SK-N-SH (cell line): ENCODE results near the gene FAM171A2. TPM values are rescaled to one million over a fixed set of nuclear protein-coding genes. Genes with fewer than 3 reads are reported as not detected.

ENCODE experiments used
- CTCF ChIA-PET: fragments of 300-600, 350-600 bp; formaldehyde crosslinking; extraction: SDS; loops from one replicate; lab custom pipeline; 2021; lab: Yijun Ruan, JAX
- POLR2A ChIA-PET: fragments of 350-600 bp; sonication (Branson Sonifier 250); formaldehyde crosslinking; extraction: SDS; loops from one replicate; lab custom pipeline; 2020; ENCODE audit warnings: antibody characterized with exemption, inconsistent platforms; lab: Yijun Ruan, JAX
- DNase-seq: peaks from one replicate; pipeline ENCODE4 v3.0.0; 2012
- H2AFZ ChIP-seq: fragments of 200-600 bp; sonication (generic); 2 replicates; pipeline ENCODE4 v1.8.1; 2016; ENCODE audit warnings: antibody characterized with exemption, mild to moderate bottlenecking, low read depth
- H3F3A ChIP-seq: fragments of 200-600 bp; sonication (generic); replicated peaks from 2 replicates; pipeline ENCODE3; 2016; ENCODE audit warnings: antibody characterized with exemption, mild to moderate bottlenecking; ENCODE audit not compliant: insufficient read depth
- H3K27ac ChIP-seq, 2 experiments: fragments of 200-500 bp in 1 of 2; fragments of 200-600 bp in 1 of 2; sonication (Bioruptor generic) in 1 of 2; sonication (generic), shearing (Covaris generic) in 1 of 2; 2 replicates each; pipeline versions ENCODE4 v1.5.1 to v1.6.1; 2014 to 2016; ENCODE audit warnings: low read depth in 2 of 2, inconsistent platforms in 1 of 2, low read length in 1 of 2, mild to moderate bottlenecking in 1 of 2, mixed read lengths in 1 of 2
- H3K27me3 ChIP-seq: fragments of 200-600 bp; sonication (generic), shearing (Covaris generic); 2 replicates; pipeline ENCODE4 v1.6.1; 2016; ENCODE audit warnings: mixed run types; ENCODE audit not compliant: insufficient read depth
- H3K36me3 ChIP-seq, 2 experiments: fragments of 200-500 bp in 1 of 2; fragments of 200-600 bp in 1 of 2; sonication (Bioruptor generic) in 1 of 2; sonication (generic) in 1 of 2; replicated peaks in 1 of 2; 2 replicates each; pipeline versions ENCODE3 to v1.5.1; 2014 to 2016; ENCODE audit warnings: low read length in 1 of 2, mild to moderate bottlenecking in 1 of 2; ENCODE audit not compliant: insufficient read depth in 2 of 2, control insufficient read depth in 1 of 2
- H3K4me1 ChIP-seq, 2 experiments: fragments of 200-500 bp in 1 of 2; fragments of 200-600 bp in 1 of 2; sonication (Bioruptor generic) in 1 of 2; sonication (generic), shearing (Covaris generic) in 1 of 2; 2 replicates each; pipeline versions ENCODE4 v1.5.1 to v1.6.1; 2014 to 2016; ENCODE audit warnings: low read depth in 1 of 2, low read length in 1 of 2, mixed run types in 1 of 2; ENCODE audit not compliant: insufficient read depth in 2 of 2, control insufficient read depth in 1 of 2
- H3K4me2 ChIP-seq: fragments of 200-600 bp; sonication (generic), shearing (Covaris generic); 2 replicates; pipeline ENCODE4 v1.6.1; 2017; ENCODE audit warnings: mixed run types
- H3K4me3 ChIP-seq, 2 experiments: fragments of 200-500 bp in 1 of 2; fragments of 200-600 bp in 1 of 2; sonication (Bioruptor generic) in 1 of 2; sonication (generic), shearing (Covaris generic) in 1 of 2; 2 replicates each; pipeline versions ENCODE4 v1.5.1 to v1.8.1; 2014 to 2016; ENCODE audit warnings: low read depth in 2 of 2, inconsistent platforms in 1 of 2, low read length in 1 of 2, mild to moderate bottlenecking in 1 of 2, mixed read lengths in 1 of 2, moderate library complexity in 1 of 2
- H3K79me2 ChIP-seq: fragments of 200-600 bp; sonication (generic); 2 replicates; pipeline ENCODE4 v1.8.1; 2017; ENCODE audit warnings: mild to moderate bottlenecking; ENCODE audit not compliant: insufficient read depth
- H3K9ac ChIP-seq: fragments of 200-600 bp; sonication (generic); 2 replicates; pipeline ENCODE4 v1.6.1; 2017; ENCODE audit warnings: mixed run types
- H3K9me2 ChIP-seq: fragments of 200-600 bp; sonication (generic); 2 replicates; pipeline ENCODE4 v1.6.1; 2017; ENCODE audit warnings: mixed run types
- H3K9me3 ChIP-seq: fragments of 200-600 bp; sonication (generic); 2 replicates; pipeline ENCODE4 v1.6.1; 2017; ENCODE audit warnings: mixed run types, mild to moderate bottlenecking, moderate library complexity
- H4K20me1 ChIP-seq: fragments of 200-600 bp; sonication (generic); 2 replicates; pipeline ENCODE4 v1.6.1; 2017; ENCODE audit warnings: mild to moderate bottlenecking, mixed run types; ENCODE audit not compliant: insufficient read depth
- CTCF ChIP-seq: fragments of 200-600 bp; sonication (generic); IDR thresholded peaks from 2 replicates; pipeline ENCODE4 v1.6.1; 2017; ENCODE audit warnings: antibody characterized with exemption, mild to moderate bottlenecking, moderate library complexity
- FOXJ3 ChIP-seq: sonication (generic); formaldehyde crosslinking; IDR thresholded peaks from 2 replicates; pipeline ENCODE4 v1.5.1; 2020; ENCODE audit warnings: mild to moderate bottlenecking, missing genetic modification reagents
- FOXM1 ChIP-seq: IDR thresholded peaks from 2 replicates; pipeline ENCODE4 v1.4.0; 2012; ENCODE audit warnings: low read depth, mild to moderate bottlenecking
- GATA2 ChIP-seq: sonication (generic); formaldehyde crosslinking; IDR thresholded peaks from 2 replicates; pipeline ENCODE4 v1.5.0; 2020; ENCODE audit warnings: mild to moderate bottlenecking, missing genetic modification reagents
- JUND ChIP-seq: IDR thresholded peaks from 2 replicates; pipeline ENCODE4 v1.4.0; 2012
- NRF1 ChIP-seq: IDR thresholded peaks from 2 replicates; pipeline ENCODE4 v1.6.1; 2012; ENCODE audit warnings: low read depth, mild to moderate bottlenecking, low read length
- PBX3 ChIP-seq: IDR thresholded peaks from 2 replicates; pipeline ENCODE4; 2012
- POLR2AphosphoS5 ChIP-seq: IDR thresholded peaks from 2 replicates; pipeline ENCODE4 v1.6.1; 2012; ENCODE audit warnings: low read depth, low read length
- RCOR1 ChIP-seq: fragments of 150-350 bp; IDR thresholded peaks from 2 replicates; pipeline ENCODE4 v1.6.1; 2017; ENCODE audit warnings: antibody characterized with exemption, low read length
- RFX5 ChIP-seq: IDR thresholded peaks from 2 replicates; pipeline ENCODE4 v1.6.1; 2012; ENCODE audit warnings: mild to moderate bottlenecking, improper control_type of control experiment, low read length
- RXRA ChIP-seq: IDR thresholded peaks from 2 replicates; pipeline ENCODE4 v1.4.0; 2012; ENCODE audit warnings: low read depth, mild to moderate bottlenecking, borderline replicate concordance
- SIN3A ChIP-seq: IDR thresholded peaks from 2 replicates; pipeline ENCODE4 v1.6.1; 2012; ENCODE audit warnings: low read depth, mild to moderate bottlenecking, low read length, moderate library complexity, borderline replicate concordance
- polyA plus RNA-seq, 3 experiments: library from polyadenylated mRNA; depleted of rRNA; stranded (reverse); fragments of >200 nt; gene quantifications; 2 replicates each; pipeline ENCODE4 v1.2.3, GENCODE V29; 2012
- small RNA-seq, 7 experiments: library from RNA; depleted of rRNA; stranded (forward); fragments of <200 nt; gene quantifications; one replicate each; pipeline ENCODE3, GENCODE V24; 2012

FAM171A2 gene
- polyA plus RNA-seq, 1 of the 3 experiments (the other 2 are of a cell fraction): 4.9 TPM

GRCh38 chr17:44307387-44308186, 56.1 kb downstream of the FAM171A2 start (continued):
- TF ChIP-seq RFX5: no peak
- no peak for TF ChIP-seq RXRA
- TF ChIP-seq FOXM1: no peak
- no peak for TF ChIP-seq SIN3A
- TF ChIP-seq GATA2 (CRISPR knock-in tag): no peak
- TF ChIP-seq POLR2AphosphoS5: no peak
- TF ChIP-seq NRF1: 0 out of 2 replicates have a peak, but pooled peaks have one; percentile 41
- no peak for TF ChIP-seq JUND
- no peak for TF ChIP-seq PBX3
- TF ChIP-seq CTCF: no peak

GRCh38 chr17:44304651-44305050, 59.0 kb downstream of the FAM171A2 start:
- TF ChIP-seq SIN3A: no peak
- no peak for TF ChIP-seq RCOR1
- no peak for TF ChIP-seq CTCF
- no peak for TF ChIP-seq PBX3
- TF ChIP-seq FOXJ3: no peak
- peaks cover 0 to 12% of the 10 kb centered on the region in 2 experiments; a peak in 1 of 4 replicates for H3K4me1 ChIP-seq
- no peak overlapping the region for H3K4me2 ChIP-seq
- H3K27me3 ChIP-seq: no peaks in the 10 kb centered on the region
- H3K9me3 ChIP-seq: no peaks in the 10 kb centered on the region
- H3K9ac ChIP-seq: no peak overlapping the region
- no peak for DNase-seq
- H3K79me2 ChIP-seq: no peaks in the 10 kb centered on the region
- POLR2A ChIA-PET: no interaction called here
- H3K36me3 ChIP-seq: no peaks in the 10 kb centered on the region
- no peaks in the 10 kb centered on the region for H3F3A ChIP-seq
- no peaks in the 10 kb centered on the region for H4K20me1 ChIP-seq
- H2AFZ ChIP-seq: no peak overlapping the region
- no peak overlapping the region for H3K27ac ChIP-seq
- H3K4me3 ChIP-seq: no peak overlapping the region
- no peaks in the 10 kb centered on the region for H3K9me2 ChIP-seq
- CTCF ChIA-PET: interaction anchor here (1.5 kb wide), 1 partner anchor 12 kb away, joined by 5 read pairs; no protein-coding TSS in a partner anchor

Small RNAs within 50 kb of the gene (small RNA-seq; reads per million reads assigned to genes)
- gene RF00012 (0 reads per million in 7 experiments), gene RN7SL258P (0 reads per million in 7 experiments), gene RNU6-453P (0 to 0.53 (median 0) reads per million in 7 experiments)

Other genes starting within 250 kb of the FAM171A2 start
- gene HDAC5, start 240.2 kb downstream of the FAM171A2 start, polyA plus RNA-seq (2012; rRNA removed): 19.0 and 21.0 TPM in 2 replicates
- gene HROB, start 221.9 kb downstream of the FAM171A2 start, polyA plus RNA-seq (2012; rRNA removed): 3.2 and 4.0 TPM in 2 replicates
- not detected in 2 replicates for gene ASB16, start 193.1 kb downstream of the FAM171A2 start, polyA plus RNA-seq (2012; rRNA removed)
- 49.5 and 62.2 TPM in 2 replicates for gene TMUB2, start 176.9 kb downstream of the FAM171A2 start, polyA plus RNA-seq (2012; rRNA removed)
- gene ATXN7L3, start 164.0 kb downstream of the FAM171A2 start, polyA plus RNA-seq (2012; rRNA removed): 47.7 and 57.9 TPM in 2 replicates
- gene UBTF, start 144.2 kb downstream of the FAM171A2 start, polyA plus RNA-seq (2012; rRNA removed): 33.4 and 37.2 TPM in 2 replicates
- not detected in 2 replicates for gene SLC4A1, start 95.7 kb downstream of the FAM171A2 start, polyA plus RNA-seq (2012; rRNA removed)
- 8.9 and 11.0 TPM in 2 replicates for gene RUNDC3A, start 55.3 kb downstream of the FAM171A2 start, polyA plus RNA-seq (2012; rRNA removed)
- 106 and 131 TPM in 2 replicates for gene SLC25A39, start 39.0 kb downstream of the FAM171A2 start, polyA plus RNA-seq (2012; rRNA removed)
- gene GRN, start 18.6 kb downstream of the FAM171A2 start, polyA plus RNA-seq (2012; rRNA removed): 360 and 442 TPM in 2 replicates
- 1.3 and 1.9 TPM in 2 replicates for gene ITGA2B, start 25.8 kb upstream of the FAM171A2 start, polyA plus RNA-seq (2012; rRNA removed)
- 12.7 and 15.2 TPM in 2 replicates for gene GPATCH8, start 139.6 kb upstream of the FAM171A2 start, polyA plus RNA-seq (2012; rRNA removed)
- gene FZD2, start 193.6 kb upstream of the FAM171A2 start, polyA plus RNA-seq (2012; rRNA removed): 28.9 and 35.1 TPM in 2 replicates